Epithelial cell of esophagus (primary cell): ENCODE data around the gene STARD10.
"Not testable (repeated sequence)": the region's sequence is repeated elsewhere in the genome, so short reads cannot be mapped to it uniquely, and the experiment has no call there.

Experiments used
- DNase-seq: peaks from one replicate; pipeline ENCODE4 v3.0.0; 2010; ENCODE audit warnings: low read depth
- H3K4me3 ChIP-seq: 2 replicates; pipeline ENCODE4 v1.5.1; 2011; ENCODE audit warnings: mild to moderate bottlenecking, low read length, control low read depth
- CTCF ChIP-seq: IDR thresholded peaks from 2 replicates; pipeline ENCODE4 v1.5.1; 2011; ENCODE audit warnings: low read depth, mild to moderate bottlenecking, low read length, control low read depth, inconsistent platforms; ENCODE audit not compliant: insufficient read depth; ENCODE audit errors: missing control alignments

Gene STARD10

GRCh38 chr11:72829884-72830533 lies 36.2 kb upstream of the STARD10 start:
- no peak for TF ChIP-seq CTCF
- no peak for DNase-seq
- no peak overlapping the region for H3K4me3 ChIP-seq

GRCh38 chr11:72829178-72829577 lies 35.3 kb upstream of the STARD10 start:
- DNase-seq: no peak
- H3K4me3 ChIP-seq: no peak overlapping the region
- TF ChIP-seq CTCF: no peak

GRCh38 chr11:72828692-72829101 lies 34.9 kb upstream of the STARD10 start:
- TF ChIP-seq CTCF: no peak
- DNase-seq: no peak
- H3K4me3 ChIP-seq: no peak overlapping the region

- TF ChIP-seq CTCF: no peak
- no peak for DNase-seq
- H3K4me3 ChIP-seq: no peak overlapping the region
Measured at GRCh38 chr11:72828081-72828567, 34.3 kb upstream of the STARD10 start.

- not testable (repeated sequence) for DNase-seq, H3K4me3 ChIP-seq
Measured at GRCh38 chr11:72827656-72828055, 33.8 kb upstream of the STARD10 start.

- DNase-seq: no peak
- no peak overlapping the region for H3K4me3 ChIP-seq
- TF ChIP-seq CTCF: no peak
Measured at GRCh38 chr11:72826942-72827480, 33.2 kb upstream of the STARD10 start.

GRCh38 chr11:72826191-72826941 lies 32.5 kb upstream of the STARD10 start:
- no peak for DNase-seq
- no peak for TF ChIP-seq CTCF
- H3K4me3 ChIP-seq: no peak overlapping the region
